ENCODE measurements around the gene FOXI3.

Gene FOXI3

DNA sequence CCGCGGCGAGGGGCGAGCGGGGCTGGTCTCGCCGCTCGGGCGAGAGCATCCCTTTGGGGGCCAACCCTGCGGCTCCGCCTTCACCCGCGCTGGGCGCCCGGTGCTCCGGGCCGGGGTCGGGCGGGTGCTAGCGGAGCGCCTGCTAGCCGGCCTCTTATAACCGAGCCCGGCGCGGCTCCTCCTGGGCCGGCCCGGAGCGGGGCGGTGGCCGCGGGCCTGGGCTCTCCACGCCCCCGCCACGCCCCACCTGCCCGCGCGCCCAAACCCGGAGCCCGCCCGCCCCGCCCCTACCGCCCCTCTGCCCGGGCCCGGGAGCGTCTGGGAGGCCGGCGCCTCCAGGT, at the start of gene FOXI3:
TSS of gene FOXI3 (minus strand) at position 129 of the 341 bp plus-strand sequence. CDS start 158 bp downstream, outside the sequence.
- peak; percentile 14 to 41 for ATAC-seq

DNA sequence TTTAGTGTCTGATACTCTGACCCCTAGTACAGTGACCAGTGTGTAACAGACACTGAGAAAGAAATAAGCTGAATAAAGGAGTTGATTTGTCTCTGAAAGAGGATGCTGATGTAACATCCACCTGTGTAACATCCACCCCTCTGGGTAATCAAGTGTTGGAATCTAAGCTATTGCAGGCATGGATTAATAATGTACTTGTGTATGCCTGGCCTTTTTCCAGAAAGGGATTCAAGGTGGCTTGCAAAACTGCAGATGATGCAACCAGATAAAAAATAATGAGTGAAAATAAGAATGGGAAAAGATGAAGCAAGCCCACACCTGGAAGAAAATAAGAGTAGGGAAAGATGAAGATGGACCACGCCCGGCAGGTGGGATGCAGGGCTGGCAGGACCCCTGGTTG, 48.2 kb upstream of the FOXI3 start:
- ATAC-seq, result no peak

DNA sequence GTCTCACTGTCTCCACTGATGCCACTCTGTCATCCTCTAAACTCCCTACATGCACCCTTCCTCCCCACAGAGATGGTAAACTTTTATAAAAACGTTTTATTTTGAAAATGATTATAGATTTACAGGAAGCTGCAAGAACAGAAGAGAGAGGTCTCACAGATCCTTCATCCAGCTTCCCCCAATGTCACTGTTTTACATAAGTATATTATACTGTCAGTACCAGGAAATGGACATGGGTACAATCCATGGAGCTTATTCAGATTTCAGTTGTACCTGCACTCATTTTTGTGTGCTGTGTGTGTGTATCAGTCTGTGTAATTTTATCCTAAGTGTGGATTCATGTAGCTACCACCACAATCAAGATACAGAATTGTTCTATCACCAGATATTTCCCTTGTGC, 46.7 kb upstream of the FOXI3 start:
- ATAC-seq, result no peak

DNA sequence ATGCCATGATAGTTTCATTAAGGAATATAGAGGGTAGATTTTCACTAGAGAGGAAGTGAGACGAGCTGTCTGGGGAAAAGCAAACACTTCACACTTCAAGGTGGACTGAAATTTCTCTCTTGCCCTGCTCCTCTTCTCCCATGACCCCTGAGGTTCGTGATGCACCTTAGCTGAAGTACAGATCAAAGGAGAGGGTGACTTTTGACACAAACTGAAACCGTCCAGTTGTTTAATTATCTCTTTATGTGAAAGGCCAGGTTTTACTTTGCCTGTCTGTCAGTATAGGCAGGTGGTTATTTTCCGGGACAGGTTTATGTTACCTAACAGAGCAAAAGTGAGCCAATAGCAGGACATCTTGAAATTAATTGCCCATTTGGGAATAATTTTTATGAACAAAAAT, 41.0 kb upstream of the FOXI3 start:
- ATAC-seq, result no peak

DNA sequence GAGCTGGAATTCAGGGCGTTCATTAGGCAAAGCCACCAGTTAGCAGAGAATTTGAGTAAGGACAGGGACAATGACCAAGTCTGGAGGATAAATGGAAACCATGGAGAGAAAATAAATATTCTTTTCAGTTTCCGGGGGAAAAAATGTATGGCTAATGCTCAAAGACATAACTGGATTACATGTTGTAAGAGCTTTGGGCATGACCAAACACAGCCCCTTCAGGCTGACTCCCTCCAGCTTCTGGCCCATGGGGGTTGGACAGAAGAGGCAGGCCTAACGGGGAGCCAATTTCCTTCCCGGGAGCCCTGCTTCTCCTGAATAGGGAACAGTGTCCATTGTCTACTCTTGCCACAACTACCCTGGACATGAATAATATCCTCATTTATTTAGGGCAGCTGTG, 39.5 kb upstream of the FOXI3 start:
- no peak for ATAC-seq

DNA sequence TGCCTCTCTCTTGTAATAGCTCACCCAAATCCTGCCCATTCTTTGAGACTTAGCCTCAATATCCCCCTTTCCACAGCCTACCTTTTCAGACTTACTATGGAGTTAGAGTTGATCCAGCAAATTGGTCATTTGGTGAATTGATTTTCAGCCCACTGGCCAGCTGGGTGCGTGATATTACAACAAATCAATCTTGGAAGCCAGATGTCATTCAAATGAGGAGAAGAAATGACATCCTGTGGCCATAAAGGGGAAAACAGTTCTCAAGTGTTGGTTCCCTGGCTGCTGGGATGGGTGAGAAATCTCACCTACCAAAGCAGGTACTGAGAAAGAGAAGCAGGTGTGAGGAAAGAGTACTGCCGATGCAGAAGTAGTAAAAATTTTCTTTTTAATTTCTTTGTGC, 36.7 kb upstream of the FOXI3 start:
- no peak for ATAC-seq

DNA sequence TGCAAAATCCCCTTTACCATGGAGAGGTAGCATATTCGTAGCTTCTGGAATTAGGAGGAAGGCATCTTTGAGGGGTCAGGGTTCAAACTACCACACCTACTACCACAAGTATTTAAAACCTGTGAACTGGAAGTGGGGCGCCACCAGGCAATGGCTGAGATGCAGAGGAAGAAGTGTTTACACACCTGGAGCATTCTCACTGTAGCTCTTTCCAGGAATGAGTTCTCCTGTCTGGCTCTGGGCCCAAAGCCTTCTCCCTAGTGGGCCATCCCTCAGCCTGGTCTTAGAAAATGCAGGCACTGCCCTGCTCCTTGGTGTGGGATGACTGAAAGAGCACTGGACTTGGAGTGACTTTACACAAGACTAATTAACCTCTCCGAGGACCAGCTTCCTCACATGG, 30.7 kb upstream of the FOXI3 start:
- no peak for ATAC-seq

DNA sequence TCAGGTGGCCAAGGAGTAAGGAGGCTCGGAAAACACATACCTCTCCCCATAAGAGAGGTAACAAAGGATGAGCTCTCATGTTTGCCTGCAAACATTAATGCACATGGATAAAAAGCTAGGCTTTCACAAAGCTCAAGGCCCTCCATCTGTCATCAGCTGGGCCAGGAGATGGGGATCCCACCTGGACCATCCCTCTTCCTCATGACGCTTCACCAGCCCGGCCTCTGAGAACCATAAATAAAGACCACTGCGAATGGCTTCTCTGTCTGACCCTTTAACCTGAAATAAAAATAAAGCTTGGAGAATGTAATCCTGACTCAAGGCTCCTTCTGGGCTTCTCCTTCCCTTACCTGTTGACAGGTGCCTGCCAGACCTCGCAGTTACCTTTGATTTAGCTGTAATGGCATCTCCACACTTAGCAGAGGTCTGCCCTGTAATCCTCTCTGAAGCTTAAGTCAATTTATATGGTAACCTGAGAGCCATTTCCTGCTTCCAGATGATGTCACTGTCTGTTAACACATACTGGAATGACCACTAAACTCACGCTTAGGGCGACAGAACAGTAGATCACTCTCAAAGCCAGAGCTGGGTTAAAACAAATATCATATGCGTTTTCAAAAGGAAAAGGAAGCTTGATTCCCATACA, 29.3 kb upstream of the FOXI3 start:
- ATAC-seq, result no peak

DNA sequence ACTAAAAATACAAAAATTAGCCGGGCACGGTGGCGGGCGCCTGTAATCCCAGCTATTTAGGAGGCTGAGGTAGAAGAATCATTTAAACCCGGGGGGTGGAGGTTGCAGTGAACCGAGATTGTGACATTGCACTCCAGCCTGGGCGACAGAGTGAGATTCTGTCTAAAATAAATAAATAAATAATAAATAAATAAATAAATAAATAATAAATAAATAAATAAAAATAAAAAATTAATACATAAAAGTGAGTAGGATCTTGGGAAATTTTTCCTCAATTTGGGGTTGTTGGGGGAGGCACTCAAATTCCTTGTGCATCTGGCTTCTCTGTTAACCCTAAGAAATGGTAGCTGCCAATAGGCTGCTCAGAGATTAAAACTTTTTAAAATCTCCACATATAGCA, 20.3 kb upstream of the FOXI3 start:
- no peak for ATAC-seq

DNA sequence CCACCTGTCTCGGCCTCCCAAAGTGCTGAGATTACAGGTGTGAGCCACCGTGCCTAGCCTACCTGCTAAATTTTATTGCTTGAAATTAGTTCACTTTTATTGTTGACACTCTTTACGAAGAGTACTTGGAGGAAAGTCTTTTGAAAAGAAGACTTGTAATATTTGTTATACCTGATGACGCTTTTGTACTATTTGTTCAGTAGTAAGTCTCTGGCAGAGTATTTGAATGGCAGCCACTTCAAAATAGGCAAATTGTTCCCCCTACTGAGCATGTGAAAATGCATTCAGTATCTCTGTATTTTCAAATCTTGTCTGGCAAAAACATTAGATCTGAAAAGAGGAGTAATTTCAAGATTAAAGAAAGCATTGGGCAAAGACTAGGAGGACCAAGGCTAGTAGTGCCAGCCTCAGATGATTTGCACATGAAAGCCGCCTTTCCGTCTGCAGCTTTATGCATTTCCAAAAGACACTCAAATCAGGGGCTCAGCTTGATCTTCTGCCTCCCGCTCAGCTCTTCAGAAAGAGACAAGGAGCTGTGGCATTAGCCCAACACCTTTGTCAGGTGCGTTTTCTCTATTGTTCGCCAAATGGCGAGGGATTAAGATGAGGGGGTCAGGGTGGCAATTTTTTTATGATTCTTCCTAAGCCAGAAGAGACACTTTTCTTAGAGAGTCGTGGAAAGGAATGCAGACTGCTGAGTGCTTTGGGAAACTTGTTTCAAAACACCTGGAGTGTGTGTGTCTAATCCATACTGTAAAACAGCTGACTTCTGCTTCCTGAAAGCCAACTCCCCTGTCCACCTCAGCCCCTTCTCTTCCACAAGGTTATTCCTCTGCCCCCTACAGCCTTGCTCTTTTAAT, 18.8 kb upstream of the FOXI3 start:
- ATAC-seq, result no peak

DNA sequence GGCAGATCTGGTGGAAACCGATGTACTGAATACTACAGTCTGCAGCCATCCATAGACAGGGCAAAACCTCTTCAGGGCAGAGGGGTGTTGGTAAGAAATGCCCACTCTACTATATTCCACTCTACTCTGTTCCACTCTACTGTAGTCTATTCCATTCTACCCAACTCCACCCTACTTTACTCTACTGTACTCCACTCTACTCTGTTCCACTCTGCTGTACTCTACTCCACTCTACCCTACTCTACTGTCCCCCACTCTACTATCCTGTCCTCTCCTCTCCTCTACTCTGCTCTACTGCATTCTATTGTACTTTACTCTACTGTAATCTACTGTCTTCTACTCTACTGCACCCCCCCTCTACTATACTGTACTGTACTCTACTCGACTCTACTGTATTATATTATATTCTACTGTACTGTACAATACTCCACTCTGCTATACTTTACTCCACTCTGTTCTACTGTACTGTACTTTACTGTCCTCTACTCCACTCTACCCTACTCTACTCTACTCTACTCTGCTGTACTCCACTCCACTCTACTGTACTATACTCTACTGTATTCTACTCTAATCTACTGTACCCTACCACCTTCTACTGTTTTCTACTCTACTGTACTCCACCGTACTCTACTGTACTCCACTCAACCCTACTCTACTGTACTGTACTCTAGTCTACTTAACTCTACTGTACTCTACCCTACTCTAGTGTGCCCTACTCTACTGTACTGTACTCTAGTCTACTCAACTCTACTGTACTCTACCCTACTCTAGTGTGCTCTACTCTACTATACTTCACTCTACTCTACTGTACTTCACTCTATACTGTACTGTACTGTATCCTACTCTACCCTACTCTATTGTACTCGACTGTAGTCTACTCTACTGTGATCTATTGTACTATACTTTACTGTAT, 17.0 kb upstream of the FOXI3 start:
- ATAC-seq, result no peak

DNA sequence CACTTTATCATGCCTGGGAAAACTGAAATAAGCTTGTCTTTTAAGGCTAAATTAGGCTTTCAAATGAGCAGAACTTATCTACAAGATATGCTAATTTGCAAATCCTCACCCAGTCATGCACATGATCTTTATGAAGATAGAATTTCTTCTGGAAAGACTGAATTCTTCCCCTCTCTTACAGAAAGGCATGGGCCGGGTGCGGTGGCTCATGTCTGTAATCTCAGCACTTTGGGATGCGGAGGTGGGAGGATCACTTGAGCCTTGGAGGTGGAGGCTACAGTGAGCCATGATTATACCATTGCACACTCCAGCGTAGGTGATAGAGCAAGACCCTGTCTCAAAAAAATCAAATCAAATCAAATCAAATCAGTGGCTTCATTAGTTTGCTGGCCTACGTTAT, 11.7 kb upstream of the FOXI3 start:
- ATAC-seq, result no peak

DNA sequence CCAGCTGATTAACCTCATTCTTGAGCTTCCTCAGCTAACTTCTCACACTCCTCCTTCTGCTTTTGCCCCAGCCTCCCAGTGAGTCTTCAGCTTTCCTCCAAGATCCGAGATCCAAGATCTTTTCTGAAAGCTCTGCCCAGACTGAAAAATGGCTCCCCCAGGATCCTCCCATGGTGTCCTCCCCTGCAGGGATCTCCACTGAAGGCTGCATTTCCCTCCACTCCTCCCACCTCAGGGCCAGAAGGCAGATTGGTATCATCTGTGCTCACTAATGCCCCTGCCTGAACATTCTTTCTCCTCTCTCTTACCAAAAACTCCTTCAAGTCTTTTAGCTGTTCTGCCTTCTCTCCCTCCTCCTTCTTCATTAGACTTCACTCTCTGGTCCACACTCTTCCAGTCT, 6.1 kb upstream of the FOXI3 start:
- no peak for ATAC-seq

DNA sequence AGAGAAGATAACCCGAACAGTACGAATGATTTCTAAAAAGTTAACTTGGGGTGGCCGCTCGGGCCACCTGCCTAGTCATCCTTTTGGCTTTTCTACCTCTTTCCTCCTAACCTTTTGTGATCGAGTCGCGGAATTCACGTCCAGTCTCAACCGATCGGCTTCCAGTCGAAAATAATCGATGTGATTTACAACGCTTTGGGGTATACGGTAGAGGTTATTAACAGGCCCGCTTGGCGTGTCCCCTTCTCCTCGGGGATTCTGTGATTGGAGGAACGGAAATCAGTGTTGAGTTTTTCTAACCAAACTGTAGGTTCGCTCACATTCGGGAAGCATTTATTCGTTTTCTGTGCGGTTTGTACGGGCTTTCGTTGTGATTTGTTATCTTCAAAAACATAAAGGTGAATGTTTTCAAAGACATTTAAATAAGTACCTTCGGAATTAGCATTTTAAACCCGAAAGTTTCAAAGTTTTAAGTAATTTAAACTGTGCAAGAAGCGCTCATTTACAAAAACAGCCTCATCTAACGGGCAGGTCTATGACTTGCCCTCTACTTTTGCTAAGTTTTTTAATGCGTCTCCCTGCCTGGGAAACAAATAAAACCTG, 588 bp upstream of the FOXI3 start:
- no peak for ATAC-seq

DNA sequence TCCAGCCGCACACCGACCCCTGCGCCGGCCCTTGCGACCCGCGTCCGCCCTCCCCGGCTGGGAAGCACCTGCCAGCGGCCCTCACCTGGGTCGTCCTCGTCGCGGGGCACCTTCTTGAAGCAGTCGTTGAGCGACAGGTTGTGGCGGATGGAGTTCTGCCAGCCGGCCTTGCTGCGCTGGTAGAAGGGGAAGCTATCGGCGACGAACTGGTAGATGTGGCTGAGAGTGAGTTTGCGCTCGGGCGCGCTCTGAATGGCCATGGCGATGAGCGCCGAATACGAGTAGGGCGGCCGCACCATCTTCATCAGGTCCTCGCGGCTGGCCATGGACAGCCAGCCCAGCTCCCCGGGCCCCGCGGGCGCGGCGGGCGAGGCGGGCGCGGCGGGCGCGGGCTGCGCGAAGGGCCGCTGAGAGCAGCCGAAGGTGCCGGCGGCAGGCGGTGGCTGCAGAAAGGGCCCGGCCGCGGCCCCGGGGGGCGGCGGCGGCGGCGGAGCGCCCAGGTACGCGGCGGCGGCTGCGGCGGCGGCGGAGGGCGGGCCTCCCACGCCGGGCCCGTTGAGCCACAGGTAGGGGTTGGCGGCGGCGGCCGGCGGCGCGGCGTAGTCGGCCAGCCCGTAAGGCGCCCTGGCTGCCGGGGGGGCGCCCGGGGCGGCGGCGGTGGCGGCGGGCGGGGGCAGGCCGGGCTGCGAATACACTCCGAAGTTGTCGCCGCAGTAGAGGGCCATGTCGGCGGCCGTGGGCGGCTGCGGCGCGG, 505 bp downstream of the FOXI3 start:
- peak; percentile 24 to 38 for ATAC-seq

DNA sequence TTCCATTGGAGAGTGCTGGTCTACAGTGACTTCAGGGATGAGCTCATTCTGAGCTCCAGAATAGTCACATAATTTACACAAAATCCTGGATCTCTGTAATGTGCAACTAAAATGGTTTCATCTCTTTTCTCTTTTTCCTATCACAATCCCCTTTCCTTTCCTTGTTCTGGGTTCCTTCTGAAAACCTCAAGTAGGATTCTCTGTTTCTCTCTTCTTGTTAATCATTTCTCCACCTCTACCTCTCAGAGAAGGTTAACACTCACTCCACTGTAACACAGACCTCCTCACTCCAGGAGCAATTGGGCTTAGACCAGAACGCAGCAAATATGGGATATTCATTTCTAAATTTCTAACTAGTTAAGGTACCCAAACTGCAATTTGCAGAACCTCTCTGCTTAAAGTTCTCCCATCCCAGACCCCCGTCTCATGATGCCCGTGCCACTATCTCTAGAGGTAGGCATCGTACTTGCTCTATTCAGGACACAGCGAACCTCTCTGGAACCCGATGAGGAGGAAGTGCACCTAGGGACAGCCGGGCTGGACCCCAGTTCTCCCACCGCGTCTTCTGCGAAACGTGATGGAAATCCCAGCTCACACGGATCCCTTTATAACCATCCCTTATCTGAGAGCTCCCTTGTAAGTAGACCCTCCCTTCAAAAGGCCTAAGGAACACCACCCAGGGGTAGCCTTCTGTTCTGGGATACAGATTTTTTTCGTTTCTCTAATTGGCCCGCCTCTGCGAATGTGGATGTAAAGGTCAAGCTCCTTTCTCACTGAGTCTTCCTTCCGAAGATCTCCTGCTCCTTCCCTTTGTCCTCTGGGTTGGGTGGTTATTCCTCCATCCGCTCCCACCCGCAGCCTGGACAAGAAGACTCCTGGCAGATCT, 1.3 kb downstream of the FOXI3 start:
- no peak for ATAC-seq

DNA sequence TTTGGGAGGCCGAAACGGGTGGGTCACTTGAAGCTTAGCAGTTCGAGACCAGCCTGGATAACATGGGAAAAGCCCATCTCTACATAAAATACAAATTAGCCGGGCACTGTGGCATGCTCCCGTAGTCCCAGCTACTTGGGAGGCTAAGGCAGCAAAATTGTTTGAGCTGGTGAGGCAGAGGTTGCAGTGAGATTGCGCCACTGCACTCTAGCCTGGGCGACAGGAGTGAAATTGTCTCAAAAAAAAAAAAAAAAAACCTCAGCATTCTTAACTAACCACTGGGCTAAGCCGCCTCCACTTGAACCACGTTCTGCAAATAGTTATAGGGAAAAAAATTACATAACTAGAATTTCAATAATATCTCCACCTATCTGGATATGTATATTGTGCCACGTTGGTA, 2.3 kb downstream of the FOXI3 start:
- ATAC-seq, result no peak

DNA sequence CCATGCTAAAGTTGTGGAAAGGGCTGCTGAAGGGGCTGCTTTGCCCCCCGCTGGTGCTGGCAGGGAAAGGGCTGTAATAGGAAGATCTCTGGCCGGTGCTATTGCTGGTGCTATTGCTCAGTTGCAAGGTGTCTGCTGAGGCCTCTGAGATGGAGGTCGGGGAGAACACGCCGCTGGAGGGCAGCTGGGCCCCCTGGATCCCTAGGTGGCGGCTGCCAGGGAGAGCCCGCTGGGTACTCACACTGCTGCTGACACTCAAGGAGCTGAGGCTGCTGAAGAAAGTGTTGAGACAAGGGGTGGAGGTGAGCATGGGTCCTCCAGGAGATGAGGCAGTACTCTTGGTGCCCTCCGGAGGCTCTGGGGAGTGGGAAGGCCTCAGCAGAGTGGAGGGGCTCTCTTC, 4.2 kb downstream of the FOXI3 start:
- ATAC-seq, result peak in 1 of 2 donors; percentile 10

DNA sequence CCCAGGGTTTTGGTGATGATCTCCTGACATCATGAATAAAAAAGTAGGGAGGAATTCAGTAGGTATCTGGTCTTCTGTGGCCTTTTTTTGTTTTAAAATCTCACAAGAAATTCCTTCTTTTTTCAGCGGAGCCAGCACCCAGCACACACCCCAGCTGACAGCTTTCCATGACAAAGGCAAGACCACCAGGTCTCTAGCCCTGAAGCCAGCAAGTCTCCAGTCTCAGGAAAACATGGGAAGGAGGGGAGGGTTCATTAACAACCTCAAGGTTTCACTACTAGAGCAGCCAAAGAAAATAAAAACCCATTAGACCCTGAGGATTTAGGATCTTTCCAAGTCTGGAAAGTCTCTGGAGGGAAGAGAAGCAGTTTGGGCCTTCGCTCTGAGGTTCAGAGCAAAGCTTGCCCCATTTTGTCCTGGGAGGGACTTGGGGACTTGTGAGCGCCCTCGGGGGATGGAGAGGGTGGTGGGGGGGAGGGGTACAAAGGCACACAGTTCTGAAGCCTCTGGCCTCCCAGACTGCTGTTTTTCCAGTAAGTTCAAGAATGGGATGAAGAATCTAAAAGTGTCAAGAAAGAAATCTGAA, 9.0 kb downstream of the FOXI3 start:
- ATAC-seq, result no peak

DNA sequence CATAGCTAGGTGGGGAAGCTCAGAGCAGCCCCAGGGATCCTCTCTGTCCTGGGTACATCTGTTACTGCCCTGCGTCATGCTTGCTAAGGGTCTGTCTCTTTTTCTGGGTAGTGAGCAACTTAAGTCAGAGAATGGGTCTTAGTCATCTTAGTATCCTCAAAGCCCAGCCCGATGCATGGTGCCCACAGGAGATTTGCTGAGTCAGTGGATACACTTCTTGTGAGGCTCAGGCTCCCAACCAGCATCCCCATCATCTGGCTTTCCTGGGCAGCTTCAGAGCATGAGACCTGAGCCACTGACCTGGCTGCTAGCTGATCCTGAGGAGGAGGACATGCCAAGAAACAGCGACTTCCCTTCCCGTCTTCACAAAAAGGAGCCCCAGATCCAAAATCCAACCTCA, 10.0 kb downstream of the FOXI3 start:
- no peak for ATAC-seq

DNA sequence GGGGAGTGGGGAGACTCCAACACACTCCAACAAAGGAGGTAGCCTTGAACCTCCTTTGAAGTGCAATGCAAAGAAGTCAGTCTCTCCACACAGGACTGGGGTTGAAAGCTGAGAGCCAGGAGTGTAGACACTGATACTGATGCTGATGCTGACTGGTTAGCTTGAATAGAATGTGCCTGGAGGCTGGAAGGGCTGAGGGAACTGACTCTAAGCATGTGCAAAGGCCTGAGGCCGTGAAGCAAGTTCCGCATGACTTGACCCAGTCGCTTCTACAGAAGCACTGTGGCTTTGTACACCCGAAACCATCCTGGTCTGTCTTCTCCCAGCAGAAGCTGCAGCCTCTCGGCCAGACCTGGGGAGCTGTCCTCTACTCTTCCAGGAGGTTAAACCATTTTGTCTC, 10.4 kb downstream of the FOXI3 start:
- no peak for ATAC-seq
